GM18517 (cell line): ENCODE results near the gene VEGFA.

Source experiments
- ATAC-seq: cut with Tn5 transposase; IDR thresholded peaks from one replicate; pipeline ENCODE4 v1.9.1; 2021; ENCODE audit warnings: mild to moderate bottlenecking, moderate library complexity; ENCODE audit not compliant: unreplicated experiment

The VEGFA gene

GRCh38 chr6:43759136-43759906 is 10.7 kb upstream of the VEGFA start:
- no peak for ATAC-seq

- no peak for ATAC-seq
These were observed 10.2 kb upstream of the VEGFA start for GRCh38 chr6:43759907-43760206.

- ATAC-seq = no peak
These were observed 9.5 kb upstream of the VEGFA start for GRCh38 chr6:43760210-43761168.

GRCh38 chr6:43761666-43762409 is 8.2 kb upstream of the VEGFA start:
- ATAC-seq = no peak

- no peak for ATAC-seq
These were observed 7.6 kb upstream of the VEGFA start for GRCh38 chr6:43762410-43762768.

- no peak for ATAC-seq
These were observed 6.9 kb upstream of the VEGFA start for GRCh38 chr6:43762966-43763695.

GRCh38 chr6:43763812-43764522 is 6.0 kb upstream of the VEGFA start:
- ATAC-seq = no peak

- no peak for ATAC-seq
These were observed 5.2 kb upstream of the VEGFA start for GRCh38 chr6:43764772-43765171.

GRCh38 chr6:43765776-43766499 is 4.1 kb upstream of the VEGFA start:
- no peak for ATAC-seq

- no peak for ATAC-seq
These were observed 3.5 kb upstream of the VEGFA start for GRCh38 chr6:43766500-43766853.

- no peak for ATAC-seq
These were observed 3.0 kb upstream of the VEGFA start for GRCh38 chr6:43766964-43767461.

GRCh38 chr6:43767553-43768505 is 2.2 kb upstream of the VEGFA start:
- no peak for ATAC-seq

GRCh38 chr6:43768506-43768860 is 1.5 kb upstream of the VEGFA start:
- ATAC-seq = no peak

- peak; percentile 1 for ATAC-seq
These were observed 957 bp upstream of the VEGFA start for GRCh38 chr6:43768983-43769525.

GRCh38 chr6:43770372-43771209 is 580 bp downstream of the VEGFA start:
- ATAC-seq = no peak

- no peak for ATAC-seq
These were observed 1.3 kb downstream of the VEGFA start for GRCh38 chr6:43771210-43771857.
